ENCODE data around the gene KLHL2.
"Not testable (repeated sequence)": the region's sequence is repeated elsewhere in the genome, so short reads cannot be mapped to it uniquely, and the experiment has no call there.

Gene KLHL2

GRCh38 chr4:165286619-165287340, 79.4 kb downstream of the KLHL2 start:
- not testable (repeated sequence) for DNase-seq (ENCODE audit: low read depth in 4 of 4, low spot score in 1 of 4)

GRCh38 chr4:165288226-165288625, 80.9 kb downstream of the KLHL2 start:
- no peak for DNase-seq (ENCODE audit: low read depth in 4 of 4, low spot score in 1 of 4)

DNA sequence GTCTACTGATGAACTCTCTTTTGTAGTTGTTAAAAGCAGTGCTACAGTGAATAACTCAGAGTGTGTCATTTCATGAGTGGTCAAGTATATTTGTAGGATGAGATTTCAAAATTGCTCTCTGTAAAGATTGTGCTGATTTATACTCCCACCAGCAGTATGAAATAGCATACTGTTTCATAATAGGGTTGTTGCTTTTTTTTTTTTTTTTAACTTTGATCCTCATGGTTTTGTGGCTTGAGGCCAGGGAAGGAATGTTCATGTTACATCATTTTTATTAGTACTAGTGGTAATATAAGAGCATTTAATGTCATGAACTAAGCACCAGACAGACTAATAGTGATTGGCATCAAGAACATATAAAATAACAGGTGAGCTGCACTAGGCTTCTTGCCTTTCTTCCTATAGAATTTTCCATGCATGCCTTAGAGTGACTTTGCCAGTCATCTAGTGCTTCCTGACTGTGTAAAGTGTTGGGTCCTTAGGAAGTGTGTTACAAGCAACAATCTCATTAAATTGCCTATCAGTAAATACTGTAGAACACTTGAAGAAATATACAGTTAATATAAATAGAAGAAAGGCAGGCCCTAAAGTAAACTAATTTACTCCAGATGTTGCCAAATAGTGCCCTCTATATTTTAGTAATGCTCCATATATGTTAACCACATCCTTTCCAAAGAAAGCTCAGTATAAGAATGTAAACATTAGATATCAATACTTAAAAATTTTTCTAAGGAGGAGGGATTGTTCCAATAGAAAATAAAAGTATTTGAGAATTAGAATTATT, 81.5 kb downstream of the KLHL2 start:
- DNase-seq (ENCODE audit: low read depth in 4 of 4, low spot score in 1 of 4), result no peak

DNA sequence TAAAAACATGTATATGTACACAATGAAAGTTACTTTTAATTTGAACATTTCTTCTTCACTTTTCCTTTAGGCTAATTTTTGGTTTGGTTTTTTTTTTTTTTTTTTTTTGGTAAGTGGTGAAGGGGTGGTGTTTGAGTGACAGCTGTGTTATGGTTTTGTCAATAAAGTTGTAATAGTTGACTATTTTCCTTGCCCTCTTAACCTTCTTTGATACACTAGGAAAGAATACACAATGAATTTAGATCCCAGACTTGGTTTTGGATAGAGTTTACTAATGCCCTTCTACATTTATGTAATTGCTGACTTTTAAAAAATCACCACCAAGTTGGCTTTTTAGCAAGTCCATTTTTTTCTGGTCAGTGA, 82.0 kb downstream of the KLHL2 start:
- no peak for DNase-seq (ENCODE audit: low read depth in 4 of 4, low spot score in 1 of 4)

DNA sequence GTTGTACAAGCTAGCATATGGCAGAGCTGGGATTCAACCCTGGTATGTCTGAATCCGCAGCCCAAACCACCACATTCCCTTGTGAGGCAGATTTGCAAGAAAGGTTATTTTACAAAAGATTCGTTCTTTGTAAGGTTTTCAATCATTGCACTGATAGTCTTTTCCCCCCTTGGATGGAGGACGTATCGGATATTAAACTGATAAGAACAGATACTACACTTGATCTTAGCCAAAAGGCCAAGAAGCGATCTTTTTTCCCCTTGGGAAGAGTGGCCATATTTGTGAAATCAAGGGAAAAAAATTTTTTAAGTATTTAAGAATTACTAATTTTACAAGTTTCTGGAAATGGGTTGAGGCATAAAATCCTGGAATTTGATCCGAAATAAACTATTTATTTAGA, 85.7 kb downstream of the KLHL2 start:
- no peak for DNase-seq (ENCODE audit: low read depth in 4 of 4, low spot score in 1 of 4)

GRCh38 chr4:165293927-165294649, 86.7 kb downstream of the KLHL2 start:
- no peak for DNase-seq (ENCODE audit: low read depth in 4 of 4, low spot score in 1 of 4)

DNA sequence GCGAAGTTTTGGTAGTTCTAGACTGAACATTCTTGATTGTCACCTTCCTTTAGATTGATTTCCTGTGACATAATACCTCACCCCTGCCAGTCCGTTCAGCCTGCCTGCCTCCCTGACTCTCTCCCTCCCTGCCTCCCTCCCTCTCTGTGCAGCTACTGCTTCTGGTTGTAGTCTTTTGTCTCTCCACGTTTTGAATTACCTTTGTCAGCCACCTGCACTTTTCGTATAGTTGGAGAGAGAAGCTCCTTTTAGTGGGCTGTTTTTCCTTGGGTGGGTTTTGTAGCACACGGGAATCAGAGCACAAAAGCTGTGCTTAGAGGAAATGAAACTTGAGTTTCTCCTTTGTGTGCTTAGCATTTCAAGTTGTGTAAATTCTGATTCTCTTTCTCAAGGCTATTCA, 87.5 kb downstream of the KLHL2 start:
- no peak for DNase-seq (ENCODE audit: low read depth in 4 of 4, low spot score in 1 of 4)

GRCh38 chr4:165297626-165298025, 90.3 kb downstream of the KLHL2 start:
- DNase-seq (ENCODE audit: low read depth in 4 of 4, low spot score in 1 of 4), result no peak

GRCh38 chr4:165299399-165300060, 92.2 kb downstream of the KLHL2 start:
- no peak for DNase-seq (ENCODE audit: low read depth in 4 of 4, low spot score in 1 of 4)

- DNase-seq (ENCODE audit: low read depth in 4 of 4, low spot score in 1 of 4), result no peak
These were observed 94.5 kb downstream of the KLHL2 start for GRCh38 chr4:165301833-165302232.

DNA sequence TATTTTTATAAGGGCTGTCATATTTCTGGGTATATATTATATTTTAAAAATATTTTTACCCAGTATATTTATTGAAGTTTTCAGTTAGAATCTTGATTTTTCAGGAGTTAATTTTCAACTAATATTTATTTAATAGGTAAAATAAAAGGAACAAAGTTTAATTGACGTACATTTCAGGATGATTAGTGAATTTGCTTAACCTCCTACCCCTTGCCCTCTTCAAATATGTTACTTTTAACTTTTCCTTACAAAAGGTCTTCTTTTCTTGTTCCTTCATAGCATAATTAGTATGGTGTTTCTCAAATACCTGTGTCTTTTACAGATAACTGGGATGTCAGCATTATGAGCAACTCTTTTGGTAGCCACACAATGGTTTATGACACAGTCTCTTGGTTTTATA, 95.3 kb downstream of the KLHL2 start:
- no peak for DNase-seq (ENCODE audit: low read depth in 4 of 4, low spot score in 1 of 4)

- no peak for DNase-seq (ENCODE audit: low read depth in 4 of 4, low spot score in 1 of 4)
These were observed 100.8 kb downstream of the KLHL2 start for GRCh38 chr4:165308166-165308565.

DNA sequence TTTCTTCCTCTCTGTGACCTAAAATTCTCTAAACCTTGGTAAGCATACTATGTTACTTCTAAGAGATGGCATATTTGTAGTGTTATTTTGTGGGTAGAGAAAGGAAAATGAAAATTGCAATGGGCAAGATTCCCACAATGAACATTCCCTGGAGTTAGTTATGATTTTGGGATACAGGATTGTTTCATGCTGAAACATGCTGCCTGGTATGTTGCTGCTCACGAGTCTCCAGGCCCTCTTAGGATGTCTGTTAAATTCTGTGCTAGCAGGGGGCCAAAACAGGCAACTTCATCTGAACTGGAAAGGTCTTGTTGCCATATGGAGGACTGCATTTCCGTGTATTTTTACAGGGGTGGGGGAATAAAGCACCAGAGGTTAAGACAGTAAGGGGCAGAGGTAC, 101.2 kb downstream of the KLHL2 start:
- no peak for DNase-seq (ENCODE audit: low read depth in 4 of 4, low spot score in 1 of 4)

DNA sequence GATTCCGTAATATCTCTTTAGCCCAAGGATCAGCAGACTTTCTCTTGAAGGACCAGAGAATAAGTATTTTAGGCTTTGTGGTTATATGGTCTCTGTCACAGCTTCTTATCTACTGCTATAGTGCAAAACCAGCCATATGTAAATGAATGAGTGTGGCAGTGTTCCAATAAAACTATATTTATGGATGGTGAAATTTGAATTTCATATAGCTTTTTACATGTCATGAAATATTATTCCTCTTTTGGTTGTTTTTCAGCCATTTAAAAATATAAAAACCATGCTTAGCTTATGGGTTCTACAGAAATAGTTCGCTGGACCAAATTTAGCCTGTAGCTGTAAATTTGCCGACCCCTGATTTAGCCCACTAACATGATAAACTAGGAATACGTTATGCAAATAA, 102.1 kb downstream of the KLHL2 start:
- no peak for DNase-seq (ENCODE audit: low read depth in 4 of 4, low spot score in 1 of 4)

DNA sequence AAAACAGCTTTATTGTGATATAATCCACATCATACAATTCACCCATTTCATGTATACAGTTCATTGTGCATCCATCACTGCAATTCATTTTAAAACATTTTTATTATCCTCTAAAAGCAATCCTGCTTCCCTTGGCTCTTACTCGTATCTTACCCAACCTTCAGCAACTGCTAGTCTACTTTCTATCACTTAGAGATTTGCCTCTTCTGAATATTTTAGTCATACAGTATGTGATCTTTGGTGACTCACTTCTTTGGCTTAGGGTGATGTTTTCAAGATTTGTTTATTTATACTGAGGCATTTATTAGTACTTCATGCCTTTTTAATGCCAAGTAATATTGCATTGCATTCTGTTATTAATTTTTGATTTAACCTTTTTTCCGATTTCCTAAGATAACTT, 105.1 kb downstream of the KLHL2 start:
- no peak for DNase-seq (ENCODE audit: low read depth in 4 of 4, low spot score in 1 of 4)

DNA sequence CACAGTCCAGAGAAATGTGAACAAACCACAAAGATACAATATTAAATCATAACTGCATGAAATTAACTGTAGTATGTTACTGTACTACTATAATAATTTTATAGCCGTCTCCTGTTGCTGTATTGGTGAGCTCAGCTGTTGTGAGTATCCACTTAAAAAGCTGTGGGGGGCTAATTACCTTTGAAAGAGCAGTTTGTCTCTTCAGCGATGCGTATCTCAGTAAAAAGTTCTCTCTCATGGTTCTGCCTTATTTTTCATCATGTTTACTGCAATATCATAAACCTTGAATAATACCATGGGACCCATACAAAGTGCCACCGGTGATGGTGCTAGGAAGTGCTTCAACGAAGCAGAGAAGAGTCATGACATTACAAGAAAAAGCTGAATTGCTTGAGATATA, 111.7 kb downstream of the KLHL2 start:
- no peak for DNase-seq (ENCODE audit: low read depth in 4 of 4, low spot score in 1 of 4)

- no peak for DNase-seq (ENCODE audit: low read depth in 4 of 4, low spot score in 1 of 4)
These were observed 112.1 kb downstream of the KLHL2 start for GRCh38 chr4:165319509-165319908.

GRCh38 chr4:165324236-165324917, 117.0 kb downstream of the KLHL2 start:
- DNase-seq (ENCODE audit: low read depth in 4 of 4, low spot score in 1 of 4), result no peak

DNA sequence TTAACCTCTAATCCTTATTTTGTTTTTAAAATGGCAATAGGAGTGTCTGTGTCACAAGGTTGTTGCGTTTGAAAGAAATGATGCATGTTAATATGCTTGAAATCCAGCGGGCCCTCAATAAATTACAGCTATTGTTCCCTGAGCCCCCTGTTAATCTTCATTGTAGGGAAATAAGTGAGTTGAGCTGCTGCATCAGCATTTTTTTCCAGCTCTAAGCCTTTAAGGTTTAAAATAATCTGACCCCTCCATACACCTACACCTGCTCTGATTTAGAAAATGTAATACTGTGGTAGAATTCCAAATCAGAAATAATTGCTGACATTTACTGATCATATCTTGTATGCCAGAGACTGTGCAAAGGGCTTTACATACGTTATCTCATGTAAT, 117.5 kb downstream of the KLHL2 start:
- DNase-seq (ENCODE audit: low read depth in 4 of 4, low spot score in 1 of 4), result no peak

- no peak for DNase-seq (ENCODE audit: low read depth in 4 of 4, low spot score in 1 of 4)
These were observed 118.6 kb downstream of the KLHL2 start for GRCh38 chr4:165325732-165326512.
